ENCODE measurements around the gene SYNJ2BP. TPM values are rescaled to one million over a fixed set of nuclear protein-coding genes. Genes with fewer than 3 reads are reported as not detected.
"Not testable (repeated sequence)": the region's sequence is repeated elsewhere in the genome, so short reads cannot be mapped to it uniquely, and the experiment has no call there.

Gene SYNJ2BP
- 38.8 TPM for total RNA-seq

GRCh38 chr14:70416725-70417349 is at the start of gene SYNJ2BP:
Gene SYNJ2BP, minus strand, starts transcription at chr14:70417090. Its CDS starts 127 bp downstream, at chr14:70416963.
- DNase-seq (ENCODE audit: low spot score), result peak; percentile 82

GRCh38 chr14:70454731-70455130 is 37.8 kb upstream of the SYNJ2BP start:
- no peak for DNase-seq (ENCODE audit: low spot score)

- DNase-seq (ENCODE audit: low spot score), result no peak
Observed at GRCh38 chr14:70451874-70452273, 35.0 kb upstream of the SYNJ2BP start, which contains the start of gene ADAM21. Gene ADAM21, plus strand, starts transcription at chr14:70452174. Its CDS starts 5,326 bp downstream, at chr14:70457500.

- DNase-seq (ENCODE audit: low spot score), result no peak
Observed at GRCh38 chr14:70448633-70449340, 31.9 kb upstream of the SYNJ2BP start.

GRCh38 chr14:70442750-70443149 is 25.9 kb upstream of the SYNJ2BP start:
- no peak for DNase-seq (ENCODE audit: low spot score)

GRCh38 chr14:70441641-70442040 is 24.8 kb upstream of the SYNJ2BP start:
- no peak for DNase-seq (ENCODE audit: low spot score)

GRCh38 chr14:70436867-70437266 is 20.0 kb upstream of the SYNJ2BP start:
- no peak for DNase-seq (ENCODE audit: low spot score)

- DNase-seq (ENCODE audit: low spot score), result not testable (repeated sequence)
Observed at GRCh38 chr14:70426555-70426954, 9.7 kb upstream of the SYNJ2BP start.

- peak; percentile 45 for DNase-seq (ENCODE audit: low spot score)
Observed at GRCh38 chr14:70425354-70425753, 8.5 kb upstream of the SYNJ2BP start.

GRCh38 chr14:70422538-70422937 is 5.6 kb upstream of the SYNJ2BP start:
- no peak for DNase-seq (ENCODE audit: low spot score)

GRCh38 chr14:70419270-70419931 is 2.5 kb upstream of the SYNJ2BP start:
- DNase-seq (ENCODE audit: low spot score), result not testable (repeated sequence)

- DNase-seq (ENCODE audit: low spot score), result no peak
Observed at GRCh38 chr14:70416338-70416724, 559 bp downstream of the SYNJ2BP start.

GRCh38 chr14:70415788-70416187 is 1.1 kb downstream of the SYNJ2BP start:
- DNase-seq (ENCODE audit: low spot score), result no peak

GRCh38 chr14:70407621-70408020 is 9.3 kb downstream of the SYNJ2BP start:
- no peak for DNase-seq (ENCODE audit: low spot score)

- DNase-seq (ENCODE audit: low spot score), result not testable (repeated sequence)
Observed at GRCh38 chr14:70406216-70406615, 10.7 kb downstream of the SYNJ2BP start.

- not testable (repeated sequence) for DNase-seq (ENCODE audit: low spot score)
Observed at GRCh38 chr14:70403335-70403734, 13.6 kb downstream of the SYNJ2BP start.

GRCh38 chr14:70401643-70402042 is 15.2 kb downstream of the SYNJ2BP start:
- DNase-seq (ENCODE audit: low spot score), result no peak

- DNase-seq (ENCODE audit: low spot score), result no peak
Observed at GRCh38 chr14:70398706-70399431, 18.0 kb downstream of the SYNJ2BP start.

- no peak for DNase-seq (ENCODE audit: low spot score)
Observed at GRCh38 chr14:70398280-70398679, 18.6 kb downstream of the SYNJ2BP start.

- no peak for DNase-seq (ENCODE audit: low spot score)
Observed at GRCh38 chr14:70397746-70398145, 19.1 kb downstream of the SYNJ2BP start.

GRCh38 chr14:70394674-70395306 is 22.1 kb downstream of the SYNJ2BP start:
- no peak for DNase-seq (ENCODE audit: low spot score)

GRCh38 chr14:70392676-70393075 is 24.2 kb downstream of the SYNJ2BP start:
- no peak for DNase-seq (ENCODE audit: low spot score)
